Adipose tissue (tissue), 3 donors: ENCODE results near the gene RBCK1. TPM values are rescaled to one million over a fixed set of nuclear protein-coding genes. Genes with fewer than 3 reads are reported as not detected.

Experiments
- H3K27ac ChIP-seq: one replicate; pipeline ENCODE4 v1.5.1; 2013; ENCODE audit warnings: low read depth, low read length
- WGBS, 3 donors: extraction: QIAGEN DNeasy Blood & Tissue Kit; methylation state at CpG; one replicate each; pipeline ENCODE4 v1.1.7; 2013; 5-methylcytosine and 5-hydroxymethylcytosine counted together
- polyA plus RNA-seq, 3 donors: library from polyadenylated mRNA; stranded (reverse); fragments of 200-250 nt; gene quantifications; one replicate each; pipeline ENCODE4 v1.2.3, GENCODE V29; 2013
- donor health status: healthy with polysubstance abuse.
- donor health status: Bipolar disorder and iron deficiency.
- donor health status: healthy.

RBCK1 gene
- polyA plus RNA-seq, 3 donors, result 58.7 to 81.0 (median 65.6) TPM

DNA sequence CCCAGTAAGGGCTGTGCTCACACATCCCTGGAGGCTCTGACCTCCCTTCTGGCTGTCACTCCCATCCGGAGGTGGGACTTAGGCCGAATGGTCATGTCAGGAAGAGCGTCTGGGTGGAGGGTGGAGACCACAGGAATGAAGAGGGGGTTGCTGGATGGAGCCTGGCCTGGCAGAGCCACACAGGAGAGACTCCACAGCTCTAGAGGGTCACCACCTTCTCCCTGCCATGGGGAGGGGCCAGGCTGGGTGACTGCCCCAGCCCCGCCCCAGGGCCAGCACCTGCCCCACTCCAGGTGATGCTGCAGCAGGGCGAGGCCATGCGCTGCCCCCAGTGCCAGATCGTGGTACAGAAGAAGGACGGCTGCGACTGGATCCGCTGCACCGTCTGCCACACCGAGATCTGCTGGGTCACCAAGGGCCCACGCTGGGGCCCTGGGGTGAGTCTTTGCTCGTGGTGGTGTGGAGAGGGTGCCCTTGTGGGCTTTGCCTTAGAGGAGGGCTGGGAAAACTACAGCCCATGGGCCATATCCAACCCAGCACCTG lies 20.6 kb downstream of the RBCK1 start:
- no peak overlapping the region for H3K27ac ChIP-seq
- 89 to 90% (median 90%) methylated on average over 14 of the region's 14 CpGs for WGBS, 3 donors

DNA sequence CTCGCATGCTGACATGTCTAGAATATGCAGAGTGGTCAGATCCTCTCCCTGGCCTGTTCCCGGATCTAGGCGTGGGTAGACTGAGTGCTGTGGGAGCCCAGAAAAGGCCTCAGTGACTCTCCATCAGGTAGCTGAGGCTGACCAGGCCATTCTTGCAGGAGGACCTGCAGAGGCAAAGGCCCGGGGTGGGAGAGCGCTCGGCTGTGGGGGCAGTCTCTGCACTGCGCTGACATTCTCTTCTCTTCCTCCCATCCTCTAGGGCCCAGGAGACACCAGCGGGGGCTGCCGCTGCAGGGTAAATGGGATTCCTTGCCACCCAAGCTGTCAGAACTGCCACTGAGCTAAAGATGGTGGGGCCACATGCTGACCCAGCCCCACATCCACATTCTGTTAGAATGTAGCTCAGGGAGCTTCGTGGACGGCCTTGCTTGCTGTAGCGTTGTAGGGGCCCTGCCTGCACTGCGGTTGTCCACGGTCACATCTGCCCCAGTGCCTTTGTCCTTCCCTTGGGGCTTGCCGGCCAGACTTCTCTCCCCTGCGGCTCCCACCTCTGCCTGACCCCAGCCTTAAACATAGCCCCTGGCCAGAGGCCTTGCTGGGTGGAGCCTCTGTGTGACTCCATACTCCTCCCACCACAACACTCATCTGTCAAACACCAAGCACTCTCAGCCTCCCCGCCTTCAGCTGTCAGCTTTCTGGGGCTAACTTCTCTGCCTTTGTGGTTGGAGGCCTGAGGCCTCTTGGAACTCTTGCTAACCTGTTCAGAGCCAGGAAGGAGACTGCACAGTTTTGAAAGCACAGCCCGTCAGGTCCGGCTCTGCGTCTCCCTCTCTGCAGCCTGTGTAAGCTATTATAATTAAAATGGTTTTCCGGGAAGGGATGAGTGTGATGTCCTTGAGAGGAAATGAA lies 22.2 kb downstream of the RBCK1 start:
- 83 to 86% (median 84%) methylated on average over 21 of the region's 21 CpGs for WGBS, 3 donors
- H3K27ac ChIP-seq, result no peak overlapping the region

DNA sequence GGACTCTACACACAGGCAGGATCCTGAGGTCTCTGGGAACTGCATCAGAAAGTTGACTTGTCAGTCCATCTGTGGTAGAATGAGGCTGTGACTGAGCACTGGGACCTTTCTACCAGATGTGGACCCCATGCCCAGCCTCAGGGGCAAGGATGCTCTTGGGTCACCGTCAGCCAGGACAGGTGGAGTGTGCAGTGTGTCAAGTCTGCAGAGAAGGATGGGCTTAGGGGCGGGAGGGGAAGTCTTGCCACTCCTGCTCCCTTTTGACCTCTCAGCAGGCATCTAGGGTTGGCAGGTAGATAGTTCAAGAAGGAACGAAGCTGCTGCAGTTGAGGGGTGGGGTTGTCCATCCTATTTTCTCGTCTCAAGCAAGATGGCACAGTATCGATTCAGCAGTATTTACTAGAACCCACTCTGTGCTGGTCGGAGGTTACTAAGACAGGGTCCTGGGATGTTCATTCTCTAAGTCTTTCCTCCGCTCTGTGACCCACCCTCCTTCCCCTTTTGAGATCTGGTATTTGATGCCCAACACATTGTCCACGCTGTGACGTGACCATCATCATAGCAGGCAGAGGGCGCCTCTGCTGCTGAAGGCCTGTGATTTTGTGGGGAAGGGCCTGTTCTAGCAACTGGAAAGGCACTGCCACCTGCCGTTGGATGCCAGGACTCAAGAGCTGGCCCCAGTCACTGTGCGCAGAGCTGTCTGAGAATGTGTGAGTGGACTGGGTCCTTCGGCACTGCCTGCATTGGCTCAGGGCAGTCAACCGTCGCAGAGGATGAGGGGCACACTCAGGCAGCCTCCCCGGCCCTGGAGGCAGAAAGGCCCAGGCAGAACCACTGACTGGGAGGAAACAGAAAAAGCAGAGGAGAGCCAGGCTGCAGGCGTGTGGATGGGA lies 23.2 kb downstream of the RBCK1 start:
- H3K27ac ChIP-seq, result no peak overlapping the region
- WGBS, 3 donors, result 60 to 77% (median 73%) methylated on average over 17 of the region's 17 CpGs

- 86 to 92% (median 89%) methylated on average over 13 of the region's 13 CpGs for WGBS, 3 donors
Observed at GRCh38 chr20:432208-432607, 24.1 kb downstream of the RBCK1 start.

GRCh38 chr20:432677-433299 lies 24.7 kb downstream of the RBCK1 start:
- 90 to 91% (median 90%) methylated on average over 11 of the region's 11 CpGs for WGBS, 3 donors
- H3K27ac ChIP-seq, result no peak overlapping the region

More at GRCh38 chr20:432208-432607, 24.1 kb downstream of the RBCK1 start:
- H3K27ac ChIP-seq, result no peak overlapping the region

DNA sequence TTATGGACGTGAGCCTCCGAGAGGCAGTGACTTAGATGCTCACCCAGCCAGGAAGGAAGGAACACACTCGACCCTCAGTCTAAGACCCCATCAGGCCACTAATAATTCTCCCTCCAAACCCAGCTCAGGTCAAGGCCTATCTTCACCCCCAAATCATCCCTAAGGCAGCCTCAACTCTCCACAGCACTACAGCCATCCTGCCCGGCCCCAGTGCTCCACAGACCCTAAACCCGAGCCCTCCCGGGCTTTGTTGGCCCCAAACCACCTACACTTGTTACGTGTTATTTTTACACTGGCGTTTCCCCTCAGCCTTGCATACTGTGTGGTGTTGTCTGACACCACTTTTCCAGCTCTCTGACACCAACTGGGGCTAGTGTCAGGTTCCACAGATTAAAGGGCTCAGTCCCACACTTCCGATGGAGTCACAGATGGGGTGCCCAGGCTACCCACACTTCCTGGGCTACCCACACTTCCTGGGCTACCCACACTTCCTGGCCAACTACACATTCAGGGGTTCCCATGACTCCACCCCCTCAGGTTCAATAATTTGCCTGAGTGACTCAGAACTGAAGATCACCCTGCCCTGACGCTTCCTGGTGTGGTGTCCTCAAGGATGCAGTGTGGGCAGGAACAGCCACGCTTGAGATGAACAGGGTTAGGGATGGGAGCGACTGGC lies 25.3 kb downstream of the RBCK1 start:
- WGBS, 3 donors, result 74 to 84% (median 77%) methylated on average over 12 of the region's 12 CpGs

GRCh38 chr20:434221-434620 lies 26.1 kb downstream of the RBCK1 start:
- 79 to 82% (median 81%) methylated on average over 10 to 11 of the region's 11 CpGs for whole genome bisulfite sequencing, 3 donors
- H3K27ac ChIP-seq, result no peak overlapping the region

More for the DNA sequence above, 25.3 kb downstream of the RBCK1 start:
- H3K27ac ChIP-seq, result no peak overlapping the region

DNA sequence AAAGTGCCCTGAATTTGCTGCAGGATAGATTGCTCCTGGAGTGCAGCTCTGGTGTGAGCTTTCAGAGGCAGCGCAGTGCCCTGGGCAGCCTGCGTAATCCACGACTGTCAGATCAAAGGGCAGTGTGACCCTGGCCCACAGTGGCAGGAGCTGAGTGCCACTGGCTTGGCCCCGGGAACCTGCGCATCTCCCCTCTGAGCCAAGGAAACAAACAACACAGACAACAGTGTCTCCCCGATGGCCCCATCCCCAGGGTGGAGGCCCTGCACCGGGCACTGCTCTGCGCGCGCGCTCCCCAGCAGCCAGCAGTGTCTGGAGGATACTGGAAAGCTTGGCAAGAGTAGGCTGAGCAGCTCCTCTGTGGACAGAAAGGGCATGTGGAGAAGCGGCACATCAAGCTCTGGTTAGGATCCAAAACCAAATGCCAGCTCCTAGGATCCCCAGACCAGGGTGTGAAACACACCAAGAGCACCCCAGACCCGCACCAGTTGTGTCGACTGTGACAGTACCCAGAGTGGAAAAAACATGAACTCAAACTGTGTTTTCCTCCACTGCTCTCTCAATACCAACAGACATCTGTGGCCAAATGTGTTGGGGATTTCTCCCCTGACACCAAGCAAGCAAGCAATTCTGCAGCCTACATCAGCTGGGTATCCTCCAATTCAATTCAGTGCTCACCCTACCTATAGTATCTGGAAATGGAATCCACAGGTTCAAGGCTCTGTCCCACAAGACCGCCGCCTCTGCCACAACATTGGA lies 26.7 kb downstream of the RBCK1 start:
- WGBS, 3 donors, result 89 to 90% (median 90%) methylated on average over 16 of the region's 16 CpGs
- no peak overlapping the region for H3K27ac ChIP-seq

DNA sequence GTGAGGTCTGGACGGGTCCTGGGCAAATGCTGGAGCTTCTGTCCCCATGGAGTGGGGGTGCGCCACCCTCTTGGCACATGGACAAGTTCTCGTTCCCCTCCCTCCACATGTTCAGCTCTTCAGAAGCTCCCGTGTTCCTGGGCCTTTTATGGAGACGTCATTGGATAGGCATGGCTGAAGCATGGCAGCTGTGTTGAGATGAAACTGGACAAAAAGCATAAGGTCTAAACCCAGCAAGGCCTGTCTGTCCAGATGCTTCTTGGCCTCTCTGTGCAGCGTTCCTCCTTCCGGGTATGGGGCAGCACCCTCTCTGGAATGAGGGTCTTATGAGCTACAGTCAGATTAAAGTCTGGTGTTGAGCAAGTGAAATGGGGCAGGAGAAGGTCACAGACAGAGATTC lies 27.5 kb downstream of the RBCK1 start:
- WGBS, 3 donors, result 76 to 87% (median 84%) methylated on average over 7 of the region's 7 CpGs
- no peak overlapping the region for H3K27ac ChIP-seq

DNA sequence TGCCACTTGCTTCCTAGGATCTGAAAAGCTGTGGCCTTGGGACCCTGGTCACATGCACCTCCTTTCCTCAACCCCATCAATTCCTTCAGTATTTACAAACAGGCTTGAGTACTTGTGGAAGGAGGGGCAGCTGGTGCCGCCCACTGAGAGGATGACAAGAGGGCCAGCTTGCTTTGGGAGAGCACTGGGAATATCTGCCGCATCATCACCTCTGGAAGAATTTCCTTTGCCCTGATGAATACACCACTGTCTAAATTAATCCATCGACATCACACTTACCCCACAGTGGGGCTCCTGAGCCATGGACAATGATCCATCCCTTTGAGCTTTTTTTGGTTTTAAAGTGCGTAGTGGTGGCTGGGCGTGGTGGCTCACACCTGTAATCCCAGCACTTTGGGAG lies 28.4 kb downstream of the RBCK1 start:
- H3K27ac ChIP-seq, result no peak overlapping the region
- 92 to 97% (median 94%) methylated on average over 5 of the region's 5 CpGs for WGBS, 3 donors

DNA sequence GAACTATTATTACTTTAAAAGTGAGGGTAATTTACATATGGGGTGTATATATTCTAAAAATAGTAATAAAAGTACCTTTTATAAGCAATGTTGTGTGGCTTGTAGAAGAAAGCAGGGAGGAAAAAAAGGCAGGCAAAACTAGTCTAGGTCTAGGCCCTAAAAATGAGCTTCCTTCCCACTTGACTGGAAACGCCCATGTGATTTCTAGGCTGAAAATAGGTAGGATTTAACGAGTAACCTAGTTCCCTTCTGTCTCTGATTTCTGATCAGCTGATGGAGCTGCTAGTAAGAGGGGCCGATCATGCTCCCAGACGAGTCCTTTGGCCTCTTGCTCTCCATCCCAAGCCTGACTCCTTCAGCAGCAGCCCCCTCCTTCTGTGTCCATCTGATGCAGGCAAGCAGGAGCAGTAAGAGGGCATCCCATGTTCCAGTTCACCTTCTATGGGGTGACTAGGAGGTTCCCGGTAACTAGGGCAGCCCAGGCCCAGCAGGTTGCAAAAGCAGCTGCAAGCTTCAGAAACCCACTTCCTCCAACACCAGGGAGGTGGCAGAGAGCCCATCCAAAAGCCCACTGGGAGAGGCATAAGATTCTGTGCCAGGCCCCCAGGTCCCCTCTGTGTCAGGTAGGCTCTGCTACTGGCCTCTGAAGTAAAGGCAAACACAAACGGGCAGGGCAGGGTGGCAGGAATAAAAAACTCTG lies 29.8 kb downstream of the RBCK1 start:
- H3K27ac ChIP-seq, result no peak overlapping the region
- 54 to 72% (median 58%) methylated on average over 6 of the region's 6 CpGs for WGBS, 3 donors

- WGBS, 3 donors, result 45 to 83% (median 48%) methylated on average over 18 of the region's 18 CpGs
- H3K27ac ChIP-seq, result no peak overlapping the region
Observed at GRCh38 chr20:438571-439469, 30.7 kb downstream of the RBCK1 start.

- no peak overlapping the region for H3K27ac ChIP-seq
- WGBS, 3 donors, result 93 to 97% (median 96%) methylated on average over 7 of the region's 7 CpGs
Observed at GRCh38 chr20:440148-440547, 32.0 kb downstream of the RBCK1 start.

DNA sequence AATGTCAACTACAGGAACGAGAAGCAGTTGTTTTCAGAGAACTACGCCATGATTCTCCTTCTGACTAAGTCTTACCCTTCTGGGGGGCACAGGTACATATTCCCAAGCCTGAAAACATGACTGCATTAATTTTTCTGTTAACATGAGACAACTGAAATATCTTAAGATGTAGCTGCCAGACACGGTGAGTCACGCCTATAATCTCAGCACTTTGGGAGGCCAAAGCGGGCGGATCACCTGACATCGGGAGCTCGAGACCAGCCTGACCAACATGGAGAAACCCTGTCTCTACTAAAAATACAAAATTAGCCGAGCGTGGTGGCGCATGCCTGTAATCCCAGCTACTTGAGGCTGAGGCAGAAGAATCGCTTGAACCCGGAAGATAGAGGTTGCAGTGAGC lies 32.5 kb downstream of the RBCK1 start:
- H3K27ac ChIP-seq, result no peak overlapping the region
- WGBS, 3 donors, result 93 to 95% (median 95%) methylated on average over 13 of the region's 13 CpGs

DNA sequence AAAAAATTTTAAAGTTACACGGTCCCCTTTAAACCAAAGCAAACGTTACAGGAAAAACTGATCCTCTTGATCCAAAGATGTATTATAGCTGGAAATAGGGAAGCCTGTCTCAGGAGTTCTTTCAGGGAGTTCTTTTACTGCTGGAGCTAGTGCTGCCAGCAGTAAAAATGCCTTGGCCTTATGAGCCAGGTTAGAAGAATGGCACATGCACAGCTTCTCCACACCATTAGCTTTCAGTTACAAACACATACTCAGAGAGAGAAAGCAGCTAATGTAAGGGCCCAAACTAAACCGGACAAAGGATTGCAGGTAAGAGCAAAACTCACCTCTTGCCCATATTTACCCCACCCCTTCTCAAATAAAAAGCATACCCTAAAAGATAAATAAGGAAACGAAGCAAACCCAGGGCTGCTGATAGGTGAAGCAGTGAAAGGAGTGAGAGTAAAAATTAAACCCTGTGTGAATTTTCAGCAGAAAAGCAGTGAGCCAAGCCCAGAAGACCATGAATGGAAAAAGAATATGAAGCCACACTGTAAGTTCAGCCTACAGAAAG lies 35.2 kb downstream of the RBCK1 start:
- 78 to 89% (median 81%) methylated on average over 4 of the region's 4 CpGs for WGBS, 3 donors
- H3K27ac ChIP-seq, result no peak overlapping the region

DNA sequence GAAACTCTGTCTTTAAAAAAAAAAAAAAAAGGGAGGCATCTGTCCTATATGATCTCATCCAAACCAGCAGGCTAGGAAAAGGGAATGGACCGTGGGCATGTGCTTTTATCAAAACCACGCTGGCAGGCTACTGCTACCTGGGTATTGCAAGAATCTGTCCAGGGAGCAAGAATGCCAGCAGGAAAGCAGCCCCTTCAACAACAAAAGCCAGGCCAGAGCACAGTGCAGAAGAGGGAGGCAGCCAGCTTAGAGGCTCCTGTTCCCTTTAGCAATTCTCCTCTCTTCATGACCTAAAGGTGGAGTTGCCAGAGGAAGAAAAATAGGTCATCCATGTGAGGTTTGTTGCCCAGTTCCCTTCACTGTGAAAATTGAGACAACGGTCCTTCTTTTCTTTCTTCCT lies 36.0 kb downstream of the RBCK1 start:
- 79 to 89% (median 80%) methylated on average over 3 of the region's 3 CpGs for WGBS, 3 donors
- H3K27ac ChIP-seq, result no peak overlapping the region
